Mononuclear cell (primary cell): ENCODE measurements around the gene SNRPD3. TPM values are rescaled to one million over a fixed set of nuclear protein-coding genes. Genes with fewer than 3 reads are reported as not detected.
"Not testable (repeated sequence)": the region's sequence is repeated elsewhere in the genome, so short reads cannot be mapped to it uniquely, and the experiment has no call there.

Experiments
- H3K27me3 ChIP-seq: 2 replicates; pipeline ENCODE4 v1.6.0; 2011; ENCODE audit warnings: low read length, control low read depth; ENCODE audit not compliant: insufficient read depth
- H3K4me1 ChIP-seq: 2 replicates; pipeline ENCODE4 v1.5.1; 2011; ENCODE audit warnings: mild to moderate bottlenecking, low read length, control low read depth; ENCODE audit not compliant: insufficient read depth
- H3K4me3 ChIP-seq: 2 replicates; pipeline ENCODE4 v1.5.1; 2011; ENCODE audit warnings: mild to moderate bottlenecking, low read length, moderate library complexity
- H3K9me3 ChIP-seq: 2 replicates; pipeline ENCODE4 v1.5.1; 2011; ENCODE audit warnings: low read depth, mild to moderate bottlenecking, control low read depth, low read length
- total RNA-seq: library from RNA; depleted of rRNA; stranded (reverse); fragments of >200 nt; gene quantifications from one replicate; pipeline ENCODE4 v1.2.3, GENCODE V29; 2012

The SNRPD3 gene
- total RNA-seq, 1 donor: 57.9 TPM

DNA sequence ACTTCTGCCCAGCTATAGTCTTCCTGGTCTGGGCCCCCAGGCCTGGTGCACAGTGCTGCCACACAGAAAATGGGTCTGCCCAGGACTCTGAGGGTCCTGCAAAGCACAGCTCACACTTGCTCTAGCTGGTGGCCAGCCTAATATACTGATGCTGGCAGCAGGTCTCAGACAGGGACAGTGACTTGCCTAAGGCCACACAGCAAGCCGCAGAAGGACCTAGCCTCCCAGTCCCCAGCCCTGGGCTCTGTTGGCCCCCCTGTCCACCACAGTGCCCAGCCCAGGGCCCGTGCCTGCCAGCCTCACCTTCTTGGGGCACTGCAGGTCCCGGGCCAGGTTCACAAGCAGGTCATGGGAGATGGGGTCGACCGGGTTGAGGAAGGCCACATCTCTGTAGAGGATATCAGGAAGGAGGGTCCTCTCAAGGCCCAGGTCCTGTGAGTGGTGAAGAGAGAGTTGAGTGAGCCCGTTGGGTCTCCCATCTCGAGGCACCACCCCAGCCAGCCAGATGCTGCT lies 33.8 kb downstream of the SNRPD3 start:
- H3K27me3 ChIP-seq: no peaks in the 10 kb centered on the region
- H3K4me1 ChIP-seq: peaks cover 10% of the 10 kb centered on the region
- H3K4me3 ChIP-seq: no peak overlapping the region
- no peaks in the 10 kb centered on the region for H3K9me3 ChIP-seq

DNA sequence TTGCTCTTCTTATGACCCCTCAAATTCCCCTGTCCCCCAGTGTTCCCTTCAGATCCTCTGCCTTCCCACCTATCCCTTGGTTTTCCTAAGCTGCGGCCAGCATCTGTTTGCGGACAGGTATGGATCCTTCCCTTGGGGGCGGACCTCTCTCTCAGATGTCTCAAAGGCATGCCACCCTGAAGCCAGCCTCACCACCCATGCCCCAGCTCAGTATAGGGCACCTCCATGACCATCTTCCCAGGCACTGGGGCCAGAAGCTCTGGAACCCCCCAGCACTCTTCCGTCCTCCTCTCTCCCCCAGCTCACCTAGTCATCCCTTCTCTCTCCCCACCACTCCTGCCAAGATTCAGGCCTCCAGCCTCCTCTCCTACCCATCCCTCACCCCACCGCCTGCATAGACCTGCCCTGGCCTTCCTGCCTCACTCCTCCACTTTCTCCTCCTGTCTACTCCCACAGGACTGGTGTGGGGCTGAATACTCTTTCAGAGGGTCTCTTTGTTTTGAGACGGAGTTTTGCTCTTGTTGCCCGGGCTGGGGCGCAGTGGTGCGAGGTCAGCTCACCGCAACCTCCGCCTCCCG lies 34.9 kb downstream of the SNRPD3 start:
- Histone ChIP-seq H3K9me3 (no peaks in the 10 kb centered on the region), H3K27me3 (no peaks in the 10 kb centered on the region), H3K4me3 (no peak overlapping the region), H3K4me1 (peaks cover 10% of the 10 kb centered on the region)

DNA sequence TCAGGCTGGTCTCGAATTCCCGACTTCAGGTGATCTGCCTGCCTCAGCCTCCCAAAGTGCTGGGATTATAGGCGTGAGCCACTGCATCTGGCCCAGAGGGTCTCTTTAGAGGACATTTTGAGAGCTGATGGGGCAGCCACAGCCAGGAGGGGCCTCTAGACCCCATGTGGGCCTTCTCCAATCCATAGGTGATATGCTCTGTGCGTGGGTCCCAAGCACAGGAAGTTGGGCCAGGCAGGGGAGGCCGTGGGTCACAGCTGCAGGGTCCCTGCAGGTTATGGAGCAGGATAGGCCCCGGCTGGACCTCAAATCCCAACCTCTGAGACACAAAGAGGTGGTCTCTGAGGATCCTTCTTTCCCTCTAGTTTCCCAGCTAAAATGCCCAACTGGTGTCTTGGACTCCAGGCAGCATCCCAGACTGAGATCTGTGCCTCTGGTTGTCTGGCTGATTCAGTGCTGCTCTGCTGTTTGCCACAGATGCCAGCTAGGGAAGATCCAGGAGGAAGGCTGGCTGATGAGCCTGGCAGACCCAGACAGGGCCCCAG lies 35.6 kb downstream of the SNRPD3 start:
- H3K9me3 ChIP-seq: no peaks in the 10 kb centered on the region
- peaks cover 10% of the 10 kb centered on the region for H3K4me1 ChIP-seq
- H3K4me3 ChIP-seq: no peak overlapping the region
- H3K27me3 ChIP-seq: no peaks in the 10 kb centered on the region

DNA sequence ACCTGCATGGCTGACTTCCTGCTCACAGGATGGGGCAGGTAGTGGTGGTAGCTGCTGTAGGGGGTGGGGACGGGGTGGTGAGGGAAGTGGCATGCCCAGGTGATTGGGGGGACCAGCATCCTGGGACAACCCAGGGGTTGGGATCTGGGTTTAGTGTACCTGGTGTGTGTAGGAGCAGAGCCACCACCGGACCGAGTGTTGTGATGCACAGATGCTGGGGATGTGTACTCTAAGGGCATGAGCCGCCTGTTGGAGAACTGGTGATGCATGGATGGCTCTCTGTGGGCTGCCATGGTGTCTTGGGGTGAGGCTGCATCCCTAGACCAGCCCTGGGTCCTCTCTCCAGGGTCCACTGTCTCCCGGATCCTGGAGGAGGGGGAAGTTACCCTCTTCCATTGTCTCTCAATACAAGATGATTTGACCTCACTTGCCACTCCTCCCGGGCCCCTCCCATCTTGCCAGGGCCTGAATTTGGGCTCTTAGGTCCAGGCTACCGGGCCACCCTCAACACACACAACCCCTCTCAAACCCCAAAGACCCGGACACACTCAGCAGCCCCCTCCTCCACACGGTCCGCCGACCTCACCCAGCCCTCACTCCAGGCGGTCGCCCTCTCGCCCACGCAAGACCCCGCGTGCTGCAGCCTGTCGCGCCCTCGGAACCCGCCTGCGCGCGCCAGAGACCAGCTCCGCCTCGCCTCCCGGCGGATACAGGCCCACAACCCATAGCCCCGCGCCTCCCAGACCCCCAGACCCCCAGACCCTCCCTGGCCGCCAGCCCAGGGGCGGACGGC lies 36.5 kb downstream of the SNRPD3 start:
- H3K4me3 ChIP-seq: peak overlapping the region; percentile 29
- H3K27me3 ChIP-seq: no peaks in the 10 kb centered on the region
- no peaks in the 10 kb centered on the region for H3K9me3 ChIP-seq
- peaks cover 10% of the 10 kb centered on the region for H3K4me1 ChIP-seq

DNA sequence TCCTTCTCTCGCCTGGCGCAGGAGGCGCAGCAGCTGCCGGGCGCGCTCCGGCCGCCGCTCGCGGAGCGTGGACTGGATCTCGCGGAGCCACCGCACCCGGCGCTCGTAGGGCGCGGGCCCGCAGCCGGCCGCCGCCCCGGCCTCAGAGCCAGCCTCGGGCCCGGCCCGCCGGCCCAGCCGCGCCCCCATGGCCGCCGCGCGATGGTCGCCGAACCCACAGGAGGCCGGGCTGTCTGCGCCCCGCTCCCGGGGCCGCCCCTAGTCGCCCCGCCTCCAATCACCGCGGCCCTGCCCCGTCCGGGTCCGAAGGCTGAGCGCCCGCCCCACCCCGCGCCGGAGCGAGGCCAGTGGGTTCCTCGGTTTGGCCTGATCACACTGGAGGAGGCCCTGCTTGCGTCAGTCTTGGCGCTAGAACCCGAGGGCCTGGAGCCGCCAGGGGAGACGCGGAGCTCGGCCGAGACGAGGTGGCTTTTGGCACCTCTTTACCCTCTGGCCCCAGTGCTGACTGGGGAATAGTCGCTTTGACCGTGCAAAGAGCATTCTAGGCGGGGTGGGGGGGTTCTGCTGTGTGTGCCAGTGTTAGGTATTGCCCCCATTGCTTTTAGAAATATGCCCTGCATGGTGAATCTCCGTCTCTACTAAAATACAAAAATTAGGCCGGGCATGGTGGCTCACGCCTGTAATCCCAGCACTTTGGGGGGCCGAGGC lies 37.2 kb downstream of the SNRPD3 start, which contains the start of gene LRRC75B:
Gene LRRC75B, minus strand, starts transcription at position 223 of the 708 bp plus-strand sequence. Its CDS starts 34 bp downstream, at position 189.
- Histone ChIP-seq H3K9me3 (no peaks in the 10 kb centered on the region), H3K4me1 (peaks cover 10% of the 10 kb centered on the region), H3K4me3 (peak within 1 kb of the TSS; percentile 29), H3K27me3 (no peaks in the 10 kb centered on the region)

DNA sequence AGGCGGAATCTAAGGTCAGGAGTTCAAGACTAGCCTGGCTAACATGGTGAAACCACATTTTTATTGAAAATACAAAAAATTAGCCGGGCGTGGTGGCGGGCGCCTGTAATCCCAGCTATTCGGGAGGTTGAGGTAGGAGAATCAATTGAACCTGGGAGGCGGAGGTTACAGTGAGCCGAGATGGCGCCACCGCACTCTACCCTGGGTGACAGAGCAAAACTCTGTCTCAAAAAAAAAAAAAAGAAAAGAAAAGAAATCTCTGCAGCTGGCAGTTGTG lies 37.7 kb downstream of the SNRPD3 start:
- not testable (repeated sequence) for H3K4me3 ChIP-seq, H3K27me3 ChIP-seq, H3K9me3 ChIP-seq
- peaks cover 10% of the 10 kb centered on the region for H3K4me1 ChIP-seq

DNA sequence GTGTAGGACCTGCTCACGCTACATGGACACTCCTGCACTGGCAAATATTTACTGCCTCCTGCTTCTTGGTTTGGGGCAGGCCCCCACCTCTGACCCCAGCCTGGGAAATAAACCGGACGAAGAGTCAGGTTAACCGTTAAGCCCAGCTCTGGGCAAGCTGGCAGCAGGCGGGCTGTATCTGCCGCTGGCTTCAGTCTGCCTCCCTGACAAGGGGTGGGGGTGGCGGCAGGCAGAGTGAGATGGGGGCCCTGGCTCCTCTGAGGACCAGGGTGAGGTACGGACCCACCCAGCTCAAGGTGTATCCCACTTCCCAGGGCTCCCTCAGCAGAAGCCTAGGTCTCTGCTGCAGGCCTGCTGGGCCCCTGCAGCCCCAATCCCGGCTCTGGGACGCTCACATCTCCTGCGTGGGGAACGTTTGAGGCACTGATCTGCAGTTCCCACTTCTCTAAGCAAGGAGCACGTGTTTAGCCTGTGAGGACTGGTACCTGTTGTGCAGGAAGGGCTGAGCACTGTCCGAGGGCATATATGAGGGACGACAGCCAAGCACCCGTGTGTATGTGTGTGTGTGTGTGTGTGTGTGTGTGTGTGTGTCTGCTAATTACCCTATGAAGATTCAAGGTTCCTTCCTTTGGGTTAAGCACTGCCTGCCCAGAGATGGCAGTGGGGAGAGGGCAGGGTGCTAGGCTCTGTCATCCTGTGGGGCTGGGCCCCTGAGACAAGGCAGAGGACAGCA lies 38.2 kb downstream of the SNRPD3 start:
- no peaks in the 10 kb centered on the region for H3K27me3 ChIP-seq
- no peak overlapping the region for H3K4me3 ChIP-seq
- peaks cover 10% of the 10 kb centered on the region for H3K4me1 ChIP-seq
- H3K9me3 ChIP-seq: no peaks in the 10 kb centered on the region

DNA sequence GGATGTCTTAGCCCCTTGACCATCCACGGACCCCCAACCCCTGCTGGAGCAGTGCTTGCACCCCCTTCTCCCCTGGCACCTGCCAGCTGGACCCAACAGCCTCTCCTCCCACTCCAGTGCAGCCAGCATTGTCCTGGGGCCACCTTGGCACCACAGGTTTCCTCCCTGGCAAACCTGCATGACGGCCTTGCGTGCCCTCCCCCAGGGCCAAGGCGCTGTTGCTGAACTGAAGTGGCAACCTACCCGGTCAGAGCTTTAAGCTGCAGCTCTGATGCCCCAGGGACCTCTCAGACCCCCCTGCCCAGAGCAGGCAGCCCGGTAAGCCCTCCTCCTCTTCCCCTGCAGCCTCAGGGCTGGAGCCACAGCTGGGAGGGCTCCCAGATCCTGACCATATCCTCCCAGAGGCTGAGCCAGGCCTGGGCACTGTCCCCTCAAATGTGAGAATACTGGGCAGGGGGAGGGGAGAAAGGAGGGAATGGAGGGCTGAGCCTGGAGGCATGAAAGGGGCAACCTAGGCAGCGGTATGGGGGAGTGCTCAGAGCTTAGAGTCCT lies 38.8 kb downstream of the SNRPD3 start:
- peaks cover 10% of the 10 kb centered on the region for H3K4me1 ChIP-seq
- H3K9me3 ChIP-seq: no peaks in the 10 kb centered on the region
- no peak overlapping the region for H3K4me3 ChIP-seq
- H3K27me3 ChIP-seq: no peaks in the 10 kb centered on the region

DNA sequence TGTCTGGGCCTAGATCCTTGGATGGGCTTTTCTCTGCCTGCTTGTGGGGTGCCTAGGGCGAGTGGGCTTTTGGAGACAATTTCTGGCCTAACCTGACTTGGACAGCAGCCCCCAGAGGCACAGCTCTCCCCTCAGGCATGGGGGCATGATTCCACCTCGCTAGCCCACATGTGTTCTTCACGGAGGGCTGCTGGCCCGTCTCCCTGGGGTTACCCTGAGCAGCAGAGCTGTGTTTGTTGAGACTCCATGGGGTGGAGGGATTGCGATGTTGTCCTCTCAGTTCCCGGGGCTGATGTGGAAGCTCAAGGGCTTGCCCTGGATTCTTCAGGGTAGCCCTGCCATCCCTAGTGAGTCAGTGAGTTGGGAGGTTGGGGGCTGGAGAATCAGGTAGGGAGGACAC lies 39.4 kb downstream of the SNRPD3 start:
- Histone ChIP-seq H3K27me3 (no peaks in the 10 kb centered on the region), H3K4me1 (peaks cover 10% of the 10 kb centered on the region), H3K9me3 (no peaks in the 10 kb centered on the region), H3K4me3 (no peak overlapping the region)

DNA sequence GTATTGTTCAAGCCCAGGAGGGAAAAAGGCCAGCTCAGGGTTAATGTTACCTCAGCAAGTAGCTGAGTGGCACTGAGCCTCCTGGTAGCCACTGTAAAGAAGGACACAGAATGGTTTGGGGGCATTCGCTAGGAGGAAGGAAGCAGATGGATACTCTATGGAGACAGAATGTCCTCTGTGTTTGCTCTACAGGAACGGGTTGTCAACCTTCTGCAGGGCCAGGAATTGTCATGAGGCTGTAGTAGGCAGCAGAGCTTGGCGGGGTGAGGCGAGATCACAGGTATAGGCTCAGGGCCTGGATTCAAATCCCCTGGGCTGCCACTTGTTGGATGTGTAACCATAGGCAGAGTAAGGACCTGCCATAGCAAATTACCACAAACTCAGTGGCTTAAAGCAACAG lies 40.1 kb downstream of the SNRPD3 start:
- Histone ChIP-seq H3K4me1 (peaks cover 14% of the 10 kb centered on the region), H3K9me3 (no peaks in the 10 kb centered on the region), H3K27me3 (no peaks in the 10 kb centered on the region), H3K4me3 (no peak overlapping the region)

DNA sequence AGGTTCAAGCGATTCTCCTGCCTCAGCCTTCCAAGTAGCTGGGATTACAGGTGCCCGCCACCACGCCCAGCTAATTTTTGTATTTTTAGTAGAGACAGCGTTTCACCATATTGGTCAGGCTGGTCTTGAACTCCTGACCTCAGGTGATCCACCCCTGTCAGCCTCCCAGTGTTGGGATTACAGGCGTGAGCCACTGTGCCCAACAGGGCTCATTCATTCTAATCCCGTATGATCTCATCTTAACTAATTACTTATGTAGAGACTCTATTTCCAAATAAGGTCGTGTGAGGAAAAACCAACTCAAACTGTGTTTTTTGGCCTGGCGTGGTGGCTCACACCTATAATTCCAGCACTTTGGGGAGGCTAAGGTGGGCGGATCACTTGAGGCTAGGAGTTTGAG lies 41.3 kb downstream of the SNRPD3 start:
- H3K4me1 ChIP-seq: peaks cover 26% of the 10 kb centered on the region
- not testable (repeated sequence) for H3K27me3 ChIP-seq, H3K9me3 ChIP-seq, H3K4me3 ChIP-seq

DNA sequence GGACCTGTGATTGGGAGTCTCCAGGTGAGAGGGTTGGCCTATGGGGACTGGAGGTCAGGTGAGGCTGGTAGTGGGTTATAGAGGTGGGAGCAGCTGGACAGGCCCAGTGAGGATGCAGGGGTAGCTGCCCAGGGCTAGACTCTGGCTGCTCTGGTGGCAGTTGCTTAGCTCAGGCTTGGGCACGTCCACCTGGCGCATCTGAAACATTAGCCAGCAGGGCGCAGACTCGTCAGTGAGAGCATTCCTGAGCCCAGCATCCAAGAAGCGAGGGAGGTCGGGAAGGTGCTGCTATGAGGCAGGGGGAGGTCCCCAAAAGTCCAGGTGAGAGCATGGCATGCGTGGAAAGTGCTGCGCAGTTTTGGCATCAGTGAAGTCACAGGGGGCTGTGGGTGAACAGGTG lies 43.7 kb downstream of the SNRPD3 start:
- Histone ChIP-seq H3K27me3 (no peaks in the 10 kb centered on the region), H3K9me3 (no peaks in the 10 kb centered on the region), H3K4me1 (peaks cover 24% of the 10 kb centered on the region), H3K4me3 (no peak overlapping the region)

DNA sequence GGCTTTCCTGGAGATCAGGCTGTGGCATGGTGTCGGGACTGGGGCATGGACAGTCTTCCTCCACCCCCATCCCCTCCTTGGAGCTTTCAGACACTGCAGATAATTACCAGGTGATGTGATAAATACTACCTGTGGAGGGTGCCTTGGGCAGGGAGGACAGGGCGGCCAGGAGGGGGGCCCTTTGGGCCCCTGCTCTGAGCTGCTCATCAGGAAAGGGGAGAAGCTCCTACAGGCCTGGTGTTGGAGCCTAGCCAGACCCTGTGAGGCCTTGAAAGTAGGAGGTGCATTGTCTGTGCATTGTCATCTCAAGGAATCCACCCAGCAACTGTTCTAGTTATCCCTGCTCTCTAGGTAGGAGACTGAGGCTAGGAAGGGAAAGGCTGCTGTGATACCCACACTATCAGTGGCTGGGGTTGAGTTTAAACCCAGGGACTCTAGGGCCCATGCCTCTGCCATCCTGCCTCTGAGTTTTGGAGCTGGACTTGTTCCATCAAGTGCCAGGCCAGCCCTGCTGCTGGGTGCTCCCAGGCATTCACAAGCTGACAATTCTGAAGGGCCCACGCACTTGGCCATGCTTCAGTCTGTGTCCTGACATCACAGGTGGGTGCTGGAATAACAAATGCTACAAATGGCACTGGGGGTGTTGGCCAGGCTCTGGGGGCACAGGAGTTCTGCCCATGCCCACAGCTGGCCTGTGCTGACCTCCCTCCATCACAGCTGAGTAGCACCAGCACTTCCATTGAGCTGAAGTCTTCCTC lies 44.3 kb downstream of the SNRPD3 start:
- H3K4me1 ChIP-seq: peaks cover 24% of the 10 kb centered on the region
- H3K4me3 ChIP-seq, H3K27me3 ChIP-seq, H3K9me3 ChIP-seq: not testable (repeated sequence)
